ENCODE data around the gene SYTL5.

SYTL5 gene

GRCh38 chrX:38150993-38151392, 144.6 kb downstream of the SYTL5 start:
- H3K4me3 Mint-ChIP-seq = no peak overlapping the region

GRCh38 chrX:38151441-38151840, 145.1 kb downstream of the SYTL5 start:
- ATAC-seq (replicated peaks) (no peak), DNase-seq (no peak)
- Mint-ChIP-seq H3K27ac (no peak overlapping the region), H3K27me3 (peaks cover 10 to 11% of the 10 kb centered on the region in 2 donors), H3K4me3 (no peak overlapping the region), H3K9me3 (no peaks in the 10 kb centered on the region), H3K36me3 (ENCODE audit: insufficient read depth) (no peaks in the 10 kb centered on the region), H3K4me1 (ENCODE audit: low read depth in 2 of 2) (no peaks in the 10 kb centered on the region)

More at GRCh38 chrX:38150993-38151392, 144.6 kb downstream of the SYTL5 start:
- no peak for DNase-seq
- Mint-ChIP-seq H3K4me1 (ENCODE audit: low read depth in 2 of 2) (no peaks in the 10 kb centered on the region), H3K9me3 (no peaks in the 10 kb centered on the region), H3K36me3 (ENCODE audit: insufficient read depth) (no peaks in the 10 kb centered on the region), H3K27ac (no peak overlapping the region), H3K27me3 (peaks cover 10 to 11% of the 10 kb centered on the region in 2 donors)
- ATAC-seq (replicated peaks) = no peak

GRCh38 chrX:38154340-38154739, 148.0 kb downstream of the SYTL5 start:
- Mint-ChIP-seq H3K27me3 (peaks cover 10 to 11% of the 10 kb centered on the region in 2 donors), H3K9me3 (no peaks in the 10 kb centered on the region), H3K4me1 (ENCODE audit: low read depth in 2 of 2) (no peaks in the 10 kb centered on the region), H3K36me3 (ENCODE audit: insufficient read depth) (no peaks in the 10 kb centered on the region), H3K27ac (no peak overlapping the region), H3K4me3 (no peak overlapping the region)
- DNase-seq (no peak), ATAC-seq (replicated peaks) (no peak)

- Mint-ChIP-seq H3K4me3 (no peak overlapping the region), H3K27me3 (peaks cover 10 to 11% of the 10 kb centered on the region in 2 donors), H3K36me3 (ENCODE audit: insufficient read depth) (no peaks in the 10 kb centered on the region), H3K27ac (no peak overlapping the region), H3K4me1 (ENCODE audit: low read depth in 2 of 2) (no peaks in the 10 kb centered on the region), H3K9me3 (no peaks in the 10 kb centered on the region)
- ATAC-seq (replicated peaks) = no peak
- no peak for DNase-seq
Measured at GRCh38 chrX:38154818-38155217, 148.5 kb downstream of the SYTL5 start.

GRCh38 chrX:38156838-38157237, 150.5 kb downstream of the SYTL5 start:
- Mint-ChIP-seq H3K27me3 (peaks cover 0 to 11% of the 10 kb centered on the region in 2 donors), H3K27ac (no peak overlapping the region), H3K4me1 (ENCODE audit: low read depth in 2 of 2) (no peaks in the 10 kb centered on the region), H3K36me3 (ENCODE audit: insufficient read depth) (no peaks in the 10 kb centered on the region), H3K4me3 (no peak overlapping the region), H3K9me3 (no peaks in the 10 kb centered on the region)
- DNase-seq (no peak), ATAC-seq (replicated peaks) (no peak)

- no peak for DNase-seq
- no peak overlapping the region for H3K4me3 Mint-ChIP-seq
- no peaks in the 10 kb centered on the region for H3K9me3 Mint-ChIP-seq
- H3K36me3 Mint-ChIP-seq (ENCODE audit: insufficient read depth) = no peaks in the 10 kb centered on the region
- H3K27ac Mint-ChIP-seq = no peak overlapping the region
- no peak for ATAC-seq (replicated peaks)
- no peaks in the 10 kb centered on the region for H3K27me3 Mint-ChIP-seq
- H3K4me1 Mint-ChIP-seq (ENCODE audit: low read depth in 2 of 2) = no peaks in the 10 kb centered on the region
Measured at GRCh38 chrX:38163193-38163592, 156.8 kb downstream of the SYTL5 start.

GRCh38 chrX:38165023-38165422, 158.7 kb downstream of the SYTL5 start:
- DNase-seq (no peak), ATAC-seq (replicated peaks) (no peak)
- H3K9me3 Mint-ChIP-seq = no peaks in the 10 kb centered on the region
- H3K4me1 Mint-ChIP-seq (ENCODE audit: low read depth in 2 of 2) = no peaks in the 10 kb centered on the region
- H3K27ac Mint-ChIP-seq = no peak overlapping the region
- H3K4me3 Mint-ChIP-seq = no peak overlapping the region
- no peaks in the 10 kb centered on the region for H3K36me3 Mint-ChIP-seq (ENCODE audit: insufficient read depth)
- no peaks in the 10 kb centered on the region for H3K27me3 Mint-ChIP-seq

GRCh38 chrX:38166478-38167083, 160.2 kb downstream of the SYTL5 start:
- no peaks in the 10 kb centered on the region for H3K27me3 Mint-ChIP-seq
- peak; percentile 1 to 19 (median 5) for DNase-seq
- no peaks in the 10 kb centered on the region for H3K4me1 Mint-ChIP-seq (ENCODE audit: low read depth in 2 of 2)
- ATAC-seq (replicated peaks) = no peak
- H3K36me3 Mint-ChIP-seq (ENCODE audit: insufficient read depth) = no peaks in the 10 kb centered on the region
- H3K27ac Mint-ChIP-seq = no peak overlapping the region
- H3K9me3 Mint-ChIP-seq = no peaks in the 10 kb centered on the region
- H3K4me3 Mint-ChIP-seq = no peak overlapping the region

- no peak overlapping the region for H3K4me3 Mint-ChIP-seq
- no peaks in the 10 kb centered on the region for H3K9me3 Mint-ChIP-seq
- H3K4me1 Mint-ChIP-seq (ENCODE audit: low read depth in 2 of 2) = no peaks in the 10 kb centered on the region
- peaks cover 0 to 7% of the 10 kb centered on the region in 2 donors for H3K27me3 Mint-ChIP-seq
- DNase-seq (no peak), ATAC-seq (replicated peaks) (no peak)
- no peaks in the 10 kb centered on the region for H3K36me3 Mint-ChIP-seq (ENCODE audit: insufficient read depth)
- H3K27ac Mint-ChIP-seq = no peak overlapping the region
Measured at GRCh38 chrX:38170556-38170955, 164.2 kb downstream of the SYTL5 start.

- H3K27me3 Mint-ChIP-seq = peaks cover 0 to 7% of the 10 kb centered on the region in 2 donors
- no peak overlapping the region for H3K4me3 Mint-ChIP-seq
- DNase-seq = no peak
- no peak overlapping the region for H3K27ac Mint-ChIP-seq
- ATAC-seq (replicated peaks) = no peak
- no peaks in the 10 kb centered on the region for H3K4me1 Mint-ChIP-seq (ENCODE audit: low read depth in 2 of 2)
- no peaks in the 10 kb centered on the region for H3K36me3 Mint-ChIP-seq (ENCODE audit: insufficient read depth)
- H3K9me3 Mint-ChIP-seq = no peaks in the 10 kb centered on the region
Measured at GRCh38 chrX:38172596-38172995, 166.2 kb downstream of the SYTL5 start.

GRCh38 chrX:38175139-38175538, 168.8 kb downstream of the SYTL5 start:
- H3K4me1 Mint-ChIP-seq (ENCODE audit: low read depth in 2 of 2) = no peaks in the 10 kb centered on the region
- ATAC-seq (replicated peaks) (no peak), DNase-seq (no peak)
- peaks cover 3 to 7% of the 10 kb centered on the region in 2 donors for H3K27me3 Mint-ChIP-seq
- no peaks in the 10 kb centered on the region for H3K36me3 Mint-ChIP-seq (ENCODE audit: insufficient read depth)
- H3K4me3 Mint-ChIP-seq = no peak overlapping the region
- no peaks in the 10 kb centered on the region for H3K9me3 Mint-ChIP-seq
- H3K27ac Mint-ChIP-seq = no peak overlapping the region

- Mint-ChIP-seq H3K27ac (no peak overlapping the region), H3K36me3 (ENCODE audit: insufficient read depth) (no peaks in the 10 kb centered on the region), H3K4me1 (ENCODE audit: low read depth in 2 of 2) (no peaks in the 10 kb centered on the region), H3K4me3 (no peak overlapping the region), H3K27me3 (peaks cover 7 to 14% of the 10 kb centered on the region in 2 donors), H3K9me3 (no peaks in the 10 kb centered on the region)
- ATAC-seq (replicated peaks) (no peak), DNase-seq (no peak)
Measured at GRCh38 chrX:38178396-38178795, 172.0 kb downstream of the SYTL5 start.
